Neural progenitor cell (in vitro differentiated cells): Measurements from ENCODE around the gene ABHD6. TPM values are rescaled to one million over a fixed set of nuclear protein-coding genes. Genes with fewer than 3 reads are reported as not detected.

Source experiments
- DNase-seq: peaks from one replicate; pipeline ENCODE4 v3.0.0-alpha.2; 2016; ENCODE audit warnings: low spot score
- H2AFZ ChIP-seq: fragments of 200-600 bp; sonication (generic); replicated peaks from 2 replicates; pipeline ENCODE4 v1.6.1; 2016; ENCODE audit warnings: antibody characterized with exemption
- H3F3A ChIP-seq: fragments of 200-600 bp; sonication (generic); 2 replicates; pipeline ENCODE4 v1.6.1; 2016; ENCODE audit warnings: antibody characterized with exemption, low read depth
- H3K27ac ChIP-seq: fragments of 200-600 bp; sonication (generic); 2 replicates; pipeline ENCODE4 v1.5.1; 2016; ENCODE audit warnings: mild to moderate bottlenecking
- H3K27me3 ChIP-seq: fragments of 200-600 bp; sonication (generic); 2 replicates; pipeline ENCODE4 v1.6.1; 2016; ENCODE audit warnings: mild to moderate bottlenecking, moderate library complexity
- H3K36me3 ChIP-seq: fragments of 200-600 bp; sonication (generic); 2 replicates; pipeline ENCODE4 v1.5.1; 2016
- H3K4me1 ChIP-seq: fragments of 200-600 bp; sonication (generic); 2 replicates; pipeline ENCODE4 v1.6.1; 2016; ENCODE audit warnings: mixed run types
- H3K4me2 ChIP-seq: fragments of 200-600 bp; sonication (generic); 2 replicates; pipeline ENCODE4 v1.6.1; 2016
- H3K4me3 ChIP-seq: fragments of 200-600 bp; sonication (generic); 2 replicates; pipeline ENCODE4 v1.5.1; 2016
- H3K79me2 ChIP-seq: fragments of 200-600 bp; sonication (generic); 2 replicates; pipeline ENCODE4 v1.6.1; 2016; ENCODE audit warnings: low read depth
- H3K9ac ChIP-seq: fragments of 200-600 bp; sonication (generic); 2 replicates; pipeline ENCODE4 v1.6.1; 2016
- H3K9me3 ChIP-seq: fragments of 200-600 bp; sonication (generic); 2 replicates; pipeline ENCODE4 v1.5.1; 2016; ENCODE audit warnings: low read depth
- H4K20me1 ChIP-seq: fragments of 200-600 bp; sonication (generic); 2 replicates; pipeline ENCODE4 v1.6.1; 2016; ENCODE audit warnings: low read depth
- H3K27ac Mint-ChIP-seq: 3 replicates; pipeline ENCODE4 v1.8.0; 2021; ENCODE audit warnings: mixed read lengths
- H3K27me3 Mint-ChIP-seq: 2 replicates; pipeline ENCODE4 v1.8.0; 2022; ENCODE audit warnings: low read depth, mild to moderate bottlenecking, inconsistent platforms, moderate library complexity, mixed read lengths; ENCODE audit not compliant: insufficient read depth
- H3K36me3 Mint-ChIP-seq: 3 replicates; pipeline ENCODE4 v1.8.0; 2021; ENCODE audit warnings: mixed read lengths
- H3K4me1 Mint-ChIP-seq: 3 replicates; pipeline ENCODE4 v1.8.0; 2021; ENCODE audit warnings: mixed read lengths
- H3K4me3 Mint-ChIP-seq: 3 replicates; pipeline ENCODE4 v1.8.0; 2021; ENCODE audit warnings: mild to moderate bottlenecking, moderate library complexity, mixed read lengths
- H3K9me3 Mint-ChIP-seq: 3 replicates; pipeline ENCODE4 v1.8.0; 2020; ENCODE audit warnings: mixed read lengths
- EZH2 ChIP-seq: fragments of 200-600 bp; sonication (generic); IDR thresholded peaks from 2 replicates; pipeline ENCODE4 v1.6.1; 2017; ENCODE audit warnings: antibody characterized with exemption, mild to moderate bottlenecking, moderate library complexity
- EZH2phosphoT487 ChIP-seq: fragments of 200-600 bp; sonication (generic); IDR thresholded peaks from 2 replicates; pipeline ENCODE4 v1.6.1; 2017; ENCODE audit warnings: antibody characterized with exemption
- total RNA-seq: library from RNA; depleted of rRNA; stranded (reverse); fragments of >200 nt; gene quantifications from 2 replicates; pipeline ENCODE4 v1.2.3, GENCODE V29; 2015; ENCODE audit warnings: low replicate concordance
- TF ChIP-seq, protein P1 (sequence below): fragments of 200-600 bp; sonication (generic); IDR thresholded peaks from 2 replicates; pipeline ENCODE4 v1.5.1; 2017; ENCODE audit warnings: antibody characterized with exemption, mild to moderate bottlenecking

Gene ABHD6
- total RNA-seq, 1 donor from 2014 or later = 21.5 TPM

DNA sequence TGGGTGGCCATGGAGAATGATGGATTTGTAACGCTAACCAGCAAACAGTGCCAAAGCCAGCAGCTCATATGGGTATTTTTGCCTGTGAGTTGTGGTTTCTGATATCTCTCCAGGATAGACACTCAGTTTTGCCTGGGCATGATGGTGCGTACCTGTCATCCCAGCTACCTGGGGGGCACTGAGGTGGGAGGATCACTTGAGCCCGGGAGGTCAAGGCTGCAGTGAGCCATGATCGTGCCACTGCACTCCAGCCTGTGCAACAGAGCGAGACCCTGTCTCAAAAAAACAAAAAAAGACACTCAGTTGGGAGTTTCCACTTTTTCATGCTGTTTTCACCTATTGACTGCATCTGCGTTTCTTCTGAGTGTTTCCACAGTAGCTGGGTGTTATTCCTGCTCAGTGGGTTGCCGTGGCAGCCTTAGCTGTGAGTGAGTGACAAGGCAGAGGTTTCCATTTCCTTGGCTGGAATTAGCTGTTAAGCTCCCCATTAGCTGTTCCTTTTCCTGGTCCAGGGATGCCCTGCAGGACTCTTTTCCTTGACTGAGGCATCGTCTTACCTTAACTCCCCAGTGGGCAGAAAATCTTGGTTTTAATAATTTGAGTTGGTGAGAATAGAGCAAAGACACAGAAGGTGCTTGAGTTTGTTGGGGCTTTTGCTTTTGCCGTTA is 54.2 kb downstream of the ABHD6 start:
- no peaks in the 10 kb centered on the region for H3K9me3 ChIP-seq
- peaks cover 12% of the 10 kb centered on the region for H3K36me3 Mint-ChIP-seq
- no peak overlapping the region for H2AFZ ChIP-seq
- no peak overlapping the region for H3K4me3 ChIP-seq
- TF ChIP-seq, protein P1, sequence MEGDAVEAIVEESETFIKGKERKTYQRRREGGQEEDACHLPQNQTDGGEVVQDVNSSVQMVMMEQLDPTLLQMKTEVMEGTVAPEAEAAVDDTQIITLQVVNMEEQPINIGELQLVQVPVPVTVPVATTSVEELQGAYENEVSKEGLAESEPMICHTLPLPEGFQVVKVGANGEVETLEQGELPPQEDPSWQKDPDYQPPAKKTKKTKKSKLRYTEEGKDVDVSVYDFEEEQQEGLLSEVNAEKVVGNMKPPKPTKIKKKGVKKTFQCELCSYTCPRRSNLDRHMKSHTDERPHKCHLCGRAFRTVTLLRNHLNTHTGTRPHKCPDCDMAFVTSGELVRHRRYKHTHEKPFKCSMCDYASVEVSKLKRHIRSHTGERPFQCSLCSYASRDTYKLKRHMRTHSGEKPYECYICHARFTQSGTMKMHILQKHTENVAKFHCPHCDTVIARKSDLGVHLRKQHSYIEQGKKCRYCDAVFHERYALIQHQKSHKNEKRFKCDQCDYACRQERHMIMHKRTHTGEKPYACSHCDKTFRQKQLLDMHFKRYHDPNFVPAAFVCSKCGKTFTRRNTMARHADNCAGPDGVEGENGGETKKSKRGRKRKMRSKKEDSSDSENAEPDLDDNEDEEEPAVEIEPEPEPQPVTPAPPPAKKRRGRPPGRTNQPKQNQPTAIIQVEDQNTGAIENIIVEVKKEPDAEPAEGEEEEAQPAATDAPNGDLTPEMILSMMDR = no peak
- TF ChIP-seq EZH2 (no peak), EZH2phosphoT487 (no peak)
- H3K9me3 Mint-ChIP-seq = peaks cover 9% of the 10 kb centered on the region
- H3K27ac ChIP-seq = no peak overlapping the region
- no peaks in the 10 kb centered on the region for H3K4me1 ChIP-seq
- H3K79me2 ChIP-seq = no peaks in the 10 kb centered on the region
- no peak overlapping the region for H3K4me3 Mint-ChIP-seq
- peaks cover 11% of the 10 kb centered on the region for H3K4me1 Mint-ChIP-seq
- DNase-seq = no peak
- no peaks in the 10 kb centered on the region for H3K27me3 ChIP-seq
- H4K20me1 ChIP-seq = no peaks in the 10 kb centered on the region
- H3F3A ChIP-seq = no peaks in the 10 kb centered on the region
- no peaks in the 10 kb centered on the region for H3K36me3 ChIP-seq
- peak overlapping the region; percentile 17 for H3K27ac Mint-ChIP-seq
- no peak overlapping the region for H3K9ac ChIP-seq
- peaks cover 5% of the 10 kb centered on the region for H3K27me3 Mint-ChIP-seq
- no peak overlapping the region for H3K4me2 ChIP-seq

DNA sequence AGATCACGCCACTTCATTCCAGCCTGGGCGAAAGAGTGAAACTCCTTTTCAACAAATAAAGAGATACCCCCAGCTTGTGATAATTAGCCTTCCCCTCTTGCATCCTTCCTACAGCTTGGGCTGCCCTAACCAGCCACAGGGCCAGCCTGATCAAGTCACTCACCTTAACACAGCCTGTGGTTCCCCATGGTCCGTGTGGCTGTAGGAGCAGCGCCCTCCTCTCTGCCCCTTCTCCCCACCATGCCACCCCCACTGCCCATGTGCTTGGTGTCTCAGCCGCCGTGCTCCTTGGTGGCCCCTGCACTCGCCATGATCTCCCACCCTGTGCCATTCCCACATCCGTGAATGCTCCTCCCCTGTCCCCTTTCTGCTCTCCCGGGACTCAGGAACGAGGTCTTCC is 55.3 kb downstream of the ABHD6 start:
- Histone ChIP-seq H3K9ac (no peak overlapping the region), H3F3A (no peaks in the 10 kb centered on the region), H3K4me2 (no peak overlapping the region), H3K9me3 (no peaks in the 10 kb centered on the region), H3K79me2 (no peaks in the 10 kb centered on the region), H4K20me1 (no peaks in the 10 kb centered on the region), H3K36me3 (no peaks in the 10 kb centered on the region), H3K4me3 (no peak overlapping the region), H3K27me3 (no peaks in the 10 kb centered on the region), H3K4me1 (no peaks in the 10 kb centered on the region), H2AFZ (no peak overlapping the region), H3K27ac (no peak overlapping the region)
- Mint-ChIP-seq H3K9me3 (peaks cover 9% of the 10 kb centered on the region), H3K36me3 (peaks cover 12% of the 10 kb centered on the region), H3K27ac (no peak overlapping the region), H3K27me3 (peaks cover 5% of the 10 kb centered on the region), H3K4me1 (peaks cover 11% of the 10 kb centered on the region), H3K4me3 (no peak overlapping the region)
- no peak for DNase-seq
- TF ChIP-seq, protein P1 = no peak

DNA sequence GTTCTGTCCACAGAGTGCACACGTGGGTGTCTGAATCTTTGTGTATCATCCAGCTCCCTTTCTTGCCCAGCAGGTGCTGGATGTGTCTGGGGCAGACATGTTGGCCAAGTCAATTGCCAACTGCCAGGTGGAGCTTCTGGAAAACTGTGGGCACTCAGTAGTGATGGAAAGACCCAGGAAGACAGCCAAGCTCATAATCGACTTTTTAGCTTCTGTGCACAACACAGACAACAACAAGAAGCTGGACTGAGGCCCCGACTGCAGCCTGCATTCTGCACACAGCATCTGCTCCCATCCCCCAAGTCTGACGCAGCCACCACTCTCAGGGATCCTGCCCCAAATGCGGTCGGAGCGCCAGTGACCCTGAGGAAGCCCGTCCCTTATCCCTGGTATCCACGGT is 55.9 kb downstream of the ABHD6 start:
- peaks cover 9% of the 10 kb centered on the region for H3K36me3 Mint-ChIP-seq
- TF ChIP-seq EZH2 = no peak
- TF ChIP-seq, protein P1 = no peak
- TF ChIP-seq EZH2phosphoT487 = no peak
- H3K4me1 ChIP-seq = no peaks in the 10 kb centered on the region
- H3K9ac ChIP-seq = no peak overlapping the region
- H3K27ac Mint-ChIP-seq = no peak overlapping the region
- H4K20me1 ChIP-seq = no peaks in the 10 kb centered on the region
- H3K9me3 ChIP-seq = no peaks in the 10 kb centered on the region
- H3K27ac ChIP-seq = no peak overlapping the region
- H2AFZ ChIP-seq = no peak overlapping the region
- no peak for DNase-seq
- H3K4me3 ChIP-seq = no peak overlapping the region
- peaks cover 9% of the 10 kb centered on the region for H3K9me3 Mint-ChIP-seq
- no peaks in the 10 kb centered on the region for H3K27me3 ChIP-seq
- H3K4me3 Mint-ChIP-seq = no peak overlapping the region
- peaks cover 11% of the 10 kb centered on the region for H3K4me1 Mint-ChIP-seq
- no peaks in the 10 kb centered on the region for H3K79me2 ChIP-seq
- no peak overlapping the region for H3K4me2 ChIP-seq
- H3F3A ChIP-seq = no peaks in the 10 kb centered on the region
- H3K36me3 ChIP-seq = no peaks in the 10 kb centered on the region
- peaks cover 8% of the 10 kb centered on the region for H3K27me3 Mint-ChIP-seq
